ENCODE results near the gene CST1. TPM values are rescaled to one million over a fixed set of nuclear protein-coding genes. Genes with fewer than 3 reads are reported as not detected.
"Not testable (repeated sequence)": the region's sequence is repeated elsewhere in the genome, so short reads cannot be mapped to it uniquely, and the experiment has no call there.

CST1 gene
- total RNA-seq, 1 donor from 2014 or later = not detected

- H2AFZ ChIP-seq (replicated peaks) = no peak overlapping the region
- no peaks in the 10 kb centered on the region for H3K9me3 ChIP-seq (ENCODE audit: low read depth)
- no peaks in the 10 kb centered on the region for H3K36me3 ChIP-seq
- H3K27me3 Mint-ChIP-seq (ENCODE audit: insufficient read depth, low read depth) = peaks cover 3% of the 10 kb centered on the region
- peaks cover 4% of the 10 kb centered on the region for H3K4me1 Mint-ChIP-seq
- no peak overlapping the region for H3K4me3 ChIP-seq
- H3K9ac ChIP-seq = no peak overlapping the region
- H4K20me1 ChIP-seq (ENCODE audit: low read depth) = no peaks in the 10 kb centered on the region
- H3K27ac ChIP-seq = no peak overlapping the region
- no peaks in the 10 kb centered on the region for H3K36me3 Mint-ChIP-seq
- no peak overlapping the region for H3K4me3 Mint-ChIP-seq
- no peaks in the 10 kb centered on the region for H3K79me2 ChIP-seq (ENCODE audit: low read depth)
- peaks cover 26% of the 10 kb centered on the region for H3K27me3 ChIP-seq
- H3F3A ChIP-seq (ENCODE audit: low read depth) = no peaks in the 10 kb centered on the region
- peaks cover 2% of the 10 kb centered on the region for H3K9me3 Mint-ChIP-seq
- H3K4me2 ChIP-seq = no peak overlapping the region
- no peak for DNase-seq (ENCODE audit: low spot score)
- peaks cover 7% of the 10 kb centered on the region for H3K4me1 ChIP-seq
- no peak for TF ChIP-seq EZH2phosphoT487 (IDR thresholded peaks at IDR 0.05)
- H3K27ac Mint-ChIP-seq = no peak overlapping the region
Measured at GRCh38 chr20:23766531-23766930, 15.8 kb upstream of the CST1 start.

- Histone ChIP-seq H3K36me3 (no peaks in the 10 kb centered on the region), H3K4me2 (no peak overlapping the region), H3K4me1 (peaks cover 7% of the 10 kb centered on the region), H3K9me3 (ENCODE audit: low read depth) (no peaks in the 10 kb centered on the region), H3K79me2 (ENCODE audit: low read depth) (no peaks in the 10 kb centered on the region), H3K4me3 (no peak overlapping the region), H3F3A (ENCODE audit: low read depth) (no peaks in the 10 kb centered on the region), H4K20me1 (ENCODE audit: low read depth) (no peaks in the 10 kb centered on the region), H3K27ac (no peak overlapping the region), H2AFZ (replicated peaks) (no peak overlapping the region), H3K27me3 (peaks cover 27% of the 10 kb centered on the region), H3K9ac (no peak overlapping the region)
- no peak for DNase-seq (ENCODE audit: low spot score)
- Mint-ChIP-seq H3K4me3 (no peak overlapping the region), H3K27me3 (ENCODE audit: insufficient read depth, low read depth) (peaks cover 3% of the 10 kb centered on the region), H3K36me3 (no peaks in the 10 kb centered on the region), H3K4me1 (peaks cover 4% of the 10 kb centered on the region), H3K27ac (no peak overlapping the region), H3K9me3 (peaks cover 2% of the 10 kb centered on the region)
- TF ChIP-seq EZH2phosphoT487 (IDR thresholded peaks at IDR 0.05) = no peak
- no peak for TF ChIP-seq EZH2 (IDR thresholded peaks at IDR 0.05)
- TF ChIP-seq CTCF (IDR thresholded peaks at IDR 0.05) = no peak
Measured at GRCh38 chr20:23765578-23765977, 14.8 kb upstream of the CST1 start.

- not testable (repeated sequence) for DNase-seq (ENCODE audit: low spot score); H3K4me2 ChIP-seq; H3K4me3 Mint-ChIP-seq; H3K27me3 Mint-ChIP-seq (ENCODE audit: insufficient read depth, low read depth); H3K79me2 ChIP-seq (ENCODE audit: low read depth); H3K4me1 ChIP-seq; H3K4me3 ChIP-seq; H3K36me3 ChIP-seq; H3K9ac ChIP-seq; H3K36me3 Mint-ChIP-seq; H3K9me3 ChIP-seq (ENCODE audit: low read depth); H4K20me1 ChIP-seq (ENCODE audit: low read depth); H3K9me3 Mint-ChIP-seq; H3K27ac ChIP-seq; H3K27ac Mint-ChIP-seq; H3K4me1 Mint-ChIP-seq; H2AFZ ChIP-seq (replicated peaks); H3F3A ChIP-seq (ENCODE audit: low read depth)
- peaks cover 29% of the 10 kb centered on the region for H3K27me3 ChIP-seq
Measured at GRCh38 chr20:23764630-23765029, 13.9 kb upstream of the CST1 start.

GRCh38 chr20:23763345-23763744, 12.6 kb upstream of the CST1 start:
- no peak overlapping the region for H3K4me3 ChIP-seq
- peaks cover 29% of the 10 kb centered on the region for H3K27me3 ChIP-seq
- no peak for DNase-seq (ENCODE audit: low spot score)
- H3K9me3 ChIP-seq (ENCODE audit: low read depth) = no peaks in the 10 kb centered on the region
- peaks cover 7% of the 10 kb centered on the region for H3K4me1 ChIP-seq
- Mint-ChIP-seq H3K27me3 (ENCODE audit: insufficient read depth, low read depth) (peaks cover 3% of the 10 kb centered on the region), H3K9me3 (peaks cover 2% of the 10 kb centered on the region), H3K36me3 (no peaks in the 10 kb centered on the region), H3K27ac (no peak overlapping the region), H3K4me1 (peaks cover 4% of the 10 kb centered on the region), H3K4me3 (no peak overlapping the region)
- no peaks in the 10 kb centered on the region for H3K79me2 ChIP-seq (ENCODE audit: low read depth)
- H2AFZ ChIP-seq (replicated peaks) = no peak overlapping the region
- no peak overlapping the region for H3K27ac ChIP-seq
- no peak overlapping the region for H3K9ac ChIP-seq
- no peaks in the 10 kb centered on the region for H4K20me1 ChIP-seq (ENCODE audit: low read depth)
- H3F3A ChIP-seq (ENCODE audit: low read depth) = no peaks in the 10 kb centered on the region
- TF ChIP-seq EZH2 (IDR thresholded peaks at IDR 0.05) = no peak
- no peak for TF ChIP-seq EZH2phosphoT487 (IDR thresholded peaks at IDR 0.05)
- no peak for TF ChIP-seq CTCF (IDR thresholded peaks at IDR 0.05)
- H3K36me3 ChIP-seq = no peaks in the 10 kb centered on the region
- no peak overlapping the region for H3K4me2 ChIP-seq
